ENCODE data around the gene GLMN.
"Not testable (repeated sequence)": the region's sequence is repeated elsewhere in the genome, so short reads cannot be mapped to it uniquely, and the experiment has no call there.

Gene GLMN

DNA sequence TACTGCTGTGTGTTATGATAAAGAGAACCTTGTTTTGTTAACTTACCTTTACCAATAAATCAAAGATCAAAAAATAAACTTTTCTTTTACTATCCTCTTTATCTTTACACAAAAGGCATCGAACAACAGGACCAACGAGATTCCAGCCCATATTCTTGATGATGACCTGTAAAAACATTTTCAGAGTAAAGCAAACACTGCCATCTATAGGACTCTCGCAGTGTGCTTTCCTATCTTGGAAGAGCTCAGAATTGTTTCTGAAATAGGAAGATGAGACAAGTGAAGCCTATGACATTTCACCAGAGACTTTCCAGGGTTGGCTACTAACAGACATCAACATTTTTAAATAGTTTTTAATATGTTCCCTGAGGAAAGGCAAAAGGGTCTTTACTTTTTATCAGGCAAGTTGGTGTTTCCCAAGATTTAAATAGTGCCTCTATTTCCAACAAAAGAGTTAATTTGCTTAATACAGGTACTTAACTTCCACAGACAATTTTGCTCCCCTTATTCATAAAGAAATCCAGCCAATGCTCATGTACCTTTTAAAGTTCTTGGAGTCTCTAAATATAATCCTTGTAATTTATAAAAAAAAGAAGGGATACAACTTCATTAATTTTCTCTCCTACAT, 7.3 kb downstream of the GLMN start:
- peak in 1 of 5 donors; percentile 59 for DNase-seq

DNA sequence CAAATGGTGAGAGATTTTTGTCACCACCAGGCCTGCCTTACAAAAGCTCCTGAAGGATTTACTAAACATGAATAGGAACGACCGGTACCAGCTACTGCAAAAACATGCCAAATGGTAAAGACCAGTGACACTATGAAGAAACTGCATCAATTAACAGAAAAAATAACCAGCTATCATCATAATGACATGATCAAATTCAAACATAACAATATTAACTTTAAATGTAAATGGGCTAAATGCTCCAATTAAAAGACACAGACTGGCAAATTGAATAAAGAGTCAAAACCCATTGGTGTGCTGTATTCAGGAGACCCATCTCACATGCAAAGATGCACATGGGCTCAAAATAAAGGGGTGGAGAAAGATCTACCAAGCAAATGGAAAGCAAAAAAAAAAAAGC, 17.4 kb downstream of the GLMN start:
- not testable (repeated sequence) for DNase-seq

DNA sequence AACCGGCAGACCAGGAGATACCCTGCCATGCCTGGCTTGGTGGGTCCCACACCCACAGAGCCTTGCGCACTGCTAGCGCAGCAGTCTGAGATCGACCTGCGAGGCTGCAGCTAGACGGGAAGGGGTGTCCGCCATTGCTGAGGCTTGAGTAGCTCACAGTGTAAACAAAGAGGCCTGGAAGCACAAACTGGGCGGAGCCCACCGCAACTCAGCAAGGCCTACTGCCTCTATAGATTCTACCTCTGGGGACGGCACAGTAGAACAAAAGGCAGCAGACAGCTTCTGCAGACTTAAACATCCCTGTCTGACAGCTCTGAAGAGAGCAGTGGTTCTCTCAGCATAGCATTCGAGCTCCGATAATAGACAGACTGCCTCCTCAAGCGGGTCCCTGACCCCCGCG, 19.0 kb downstream of the GLMN start:
- not testable (repeated sequence) for DNase-seq

DNA sequence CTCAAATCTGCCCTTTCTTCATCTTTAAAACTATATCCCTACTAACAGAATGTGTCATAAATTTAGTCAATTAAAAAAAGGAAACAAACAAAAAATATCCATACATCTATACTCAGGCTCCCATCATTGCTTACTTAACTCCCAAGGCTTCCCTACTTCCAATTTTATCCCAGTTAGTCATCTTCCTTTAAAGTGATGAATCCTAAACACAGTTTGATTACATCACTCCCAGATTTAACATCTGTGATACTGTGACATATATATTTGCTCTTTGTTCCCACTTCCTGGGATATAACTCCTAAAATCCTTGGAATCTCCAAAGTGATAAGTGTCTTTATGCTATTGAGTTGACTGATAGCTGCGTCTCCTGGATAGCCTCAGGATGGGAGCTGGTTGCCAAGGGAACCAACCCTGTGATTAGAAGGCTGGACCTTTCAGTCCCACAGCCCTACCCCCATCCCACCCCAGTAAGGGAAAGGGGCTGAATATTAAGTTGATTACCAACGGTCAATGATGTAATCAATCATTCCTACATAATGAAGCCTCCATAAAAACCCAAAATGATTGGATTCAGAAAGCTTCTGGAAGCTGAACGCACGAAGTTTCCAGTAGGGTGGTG, 21.6 kb downstream of the GLMN start:
- no peak for DNase-seq

DNA sequence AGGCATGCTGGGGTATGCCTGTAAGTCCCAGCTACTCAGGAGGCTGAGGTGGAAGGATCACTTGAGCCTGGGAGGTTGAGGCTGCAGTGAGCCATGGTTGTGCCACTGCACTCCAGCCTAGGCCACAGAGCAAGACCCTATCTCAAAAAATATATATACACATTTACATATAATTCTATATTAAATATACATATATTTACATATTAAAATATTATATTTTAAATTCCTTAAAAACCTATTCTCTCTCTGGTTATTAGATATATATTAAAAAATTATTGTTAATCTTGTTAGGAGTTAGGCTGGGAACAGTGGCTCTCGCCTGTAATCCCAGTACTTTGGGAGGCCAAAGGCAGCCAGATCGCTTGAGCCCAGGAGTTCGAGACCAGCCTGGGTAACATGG, 22.7 kb downstream of the GLMN start:
- DNase-seq, result no peak

DNA sequence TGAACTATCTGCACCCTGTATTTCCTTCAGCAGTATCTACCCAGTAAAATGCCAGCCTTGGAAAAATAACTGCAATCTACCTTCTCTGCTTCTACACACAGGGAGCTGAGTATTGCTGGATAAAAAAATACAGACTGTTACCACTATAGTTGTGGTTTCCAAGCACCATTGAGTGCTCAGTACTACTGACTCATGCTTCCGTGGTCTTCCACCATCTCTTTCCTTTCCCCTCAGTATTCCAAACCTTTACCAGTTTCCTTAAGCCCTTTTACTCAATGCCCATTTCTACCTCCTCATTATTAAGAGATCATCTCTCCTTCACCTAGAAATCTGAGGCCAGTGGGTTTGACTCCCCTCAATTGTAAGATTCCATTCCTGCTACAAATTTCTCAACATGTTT, 23.8 kb downstream of the GLMN start:
- no peak for DNase-seq

DNA sequence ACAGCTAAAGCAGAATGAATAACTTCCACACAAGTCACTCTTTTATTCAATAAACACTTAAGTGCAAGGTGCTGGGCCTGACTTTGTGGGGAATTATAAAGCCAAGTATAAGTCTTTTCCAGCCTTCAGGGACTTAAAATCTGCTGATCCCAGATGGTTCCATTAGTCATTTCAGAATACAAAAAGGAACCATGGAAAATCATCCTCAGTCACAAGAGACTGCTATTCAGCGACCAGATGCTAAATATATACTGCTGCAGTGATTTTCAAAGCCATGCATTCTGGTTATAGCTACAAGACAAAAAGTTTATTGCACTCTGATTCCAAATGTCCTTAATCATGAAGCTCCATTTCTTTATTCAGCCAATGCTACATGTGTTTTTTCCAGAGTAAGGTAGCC, 25.7 kb downstream of the GLMN start:
- DNase-seq, result no peak

DNA sequence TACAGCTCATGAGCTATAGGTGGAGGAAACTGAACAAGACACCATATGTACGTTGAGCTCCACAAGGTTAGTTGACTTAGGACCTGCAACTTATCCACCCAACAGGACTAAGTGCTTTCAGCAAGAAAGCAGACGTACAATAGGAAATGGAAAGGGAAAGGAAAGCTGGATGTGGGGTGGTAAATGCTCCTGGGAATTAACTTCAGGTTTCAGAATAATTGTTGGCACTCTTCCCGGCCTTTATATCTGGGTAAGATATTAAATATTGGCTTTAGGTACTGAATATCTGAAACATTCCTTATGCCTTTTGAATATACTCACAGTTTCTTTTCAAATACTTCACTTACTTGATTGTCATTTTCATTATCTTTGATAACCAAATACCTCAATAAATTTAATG, 36.3 kb downstream of the GLMN start:
- no peak for DNase-seq

DNA sequence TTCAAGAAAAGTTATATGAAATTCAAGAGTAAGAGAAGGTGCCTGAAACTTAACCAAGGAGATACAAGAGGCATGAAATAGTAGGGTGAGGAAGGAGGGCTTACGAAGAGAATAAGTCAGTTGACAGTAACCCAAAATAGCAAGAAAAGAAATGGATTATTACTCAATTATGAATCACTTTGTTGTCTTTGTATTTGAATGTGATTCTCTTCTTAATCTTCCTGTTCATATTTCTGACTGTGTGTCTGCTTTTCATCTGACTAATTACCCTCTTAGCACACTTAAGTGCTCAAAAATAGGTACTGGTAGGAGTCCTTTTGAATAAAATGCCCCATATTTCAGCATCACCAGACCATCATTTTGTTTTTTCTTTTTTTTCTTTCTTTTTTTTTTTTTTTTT, 39.4 kb downstream of the GLMN start:
- DNase-seq, result no peak

DNA sequence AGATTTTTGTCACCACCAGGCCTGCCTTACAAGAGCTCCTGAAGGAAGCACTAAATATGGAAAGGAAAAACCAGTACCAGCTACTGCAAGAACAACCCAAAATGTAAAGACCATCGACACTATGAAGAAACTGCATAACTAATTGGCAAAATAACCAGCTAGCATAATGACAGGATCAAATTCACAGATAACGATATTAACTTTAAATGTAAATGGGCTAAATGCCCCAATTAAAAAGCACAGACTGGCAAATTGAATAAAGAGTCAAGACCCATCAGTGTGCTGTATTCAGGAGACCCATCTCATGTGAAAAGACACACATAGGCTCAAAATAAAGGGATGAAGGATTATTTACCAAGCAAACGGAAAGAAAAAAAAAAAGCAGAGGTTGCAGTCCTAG, 44.1 kb downstream of the GLMN start:
- not testable (repeated sequence) for DNase-seq

DNA sequence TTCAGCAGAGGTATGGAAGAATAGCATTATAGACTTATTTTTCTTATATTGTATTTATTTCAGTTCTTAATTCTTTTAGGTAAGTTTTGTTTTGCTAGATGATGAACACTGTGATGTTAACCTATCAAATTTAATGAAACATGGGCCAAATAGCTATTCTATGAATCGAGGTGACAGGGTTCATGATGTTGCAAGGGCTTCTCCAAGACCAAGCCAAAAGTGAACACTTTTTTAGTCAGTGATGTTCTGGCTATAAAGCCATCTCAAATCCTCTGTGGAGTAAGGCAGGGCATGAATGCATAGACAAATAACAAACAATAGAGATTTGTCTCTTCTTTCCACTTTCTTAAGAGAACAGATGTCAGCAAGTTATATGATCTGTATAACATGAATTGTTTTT, 54.4 kb downstream of the GLMN start:
- DNase-seq, result no peak

DNA sequence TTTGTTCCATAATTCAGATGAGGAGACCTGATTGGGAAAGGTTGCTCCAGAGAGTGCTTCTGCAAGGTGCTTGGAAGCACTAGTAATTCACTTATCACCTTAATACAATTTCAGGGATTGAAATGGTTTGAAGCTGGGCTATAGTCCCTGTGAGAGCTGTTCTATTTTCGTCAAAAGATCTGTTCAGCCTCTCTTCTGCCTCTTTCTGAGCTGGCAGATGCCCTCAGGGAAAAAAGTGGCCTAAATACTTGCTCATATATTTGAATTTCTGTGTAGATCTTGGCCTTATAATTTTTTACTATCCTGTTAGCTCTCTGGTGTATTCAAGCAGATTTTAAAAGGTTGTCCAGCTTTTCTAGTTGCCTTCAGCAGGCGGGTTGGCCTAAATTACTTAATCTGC, 58.8 kb downstream of the GLMN start:
- DNase-seq, result no peak

DNA sequence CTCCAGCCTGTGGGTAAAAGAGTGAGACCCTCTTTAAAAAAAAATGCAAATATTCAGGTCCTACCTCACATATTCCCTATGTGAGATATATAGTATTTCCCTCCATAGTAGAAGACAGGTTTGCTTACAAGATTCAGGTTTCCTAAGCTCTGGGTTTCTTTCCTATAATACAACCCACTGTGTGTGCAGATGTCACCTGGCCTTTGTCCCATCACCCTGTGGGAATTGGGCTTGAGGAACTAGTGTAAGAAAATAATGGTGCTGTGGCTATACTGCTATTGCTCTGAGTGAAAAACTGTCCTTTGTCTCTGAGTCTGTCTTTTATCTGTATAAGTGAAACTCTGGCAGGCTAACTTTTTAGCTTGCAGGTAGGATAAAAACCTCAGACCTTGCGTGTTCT, 68.1 kb downstream of the GLMN start:
- DNase-seq, result no peak

DNA sequence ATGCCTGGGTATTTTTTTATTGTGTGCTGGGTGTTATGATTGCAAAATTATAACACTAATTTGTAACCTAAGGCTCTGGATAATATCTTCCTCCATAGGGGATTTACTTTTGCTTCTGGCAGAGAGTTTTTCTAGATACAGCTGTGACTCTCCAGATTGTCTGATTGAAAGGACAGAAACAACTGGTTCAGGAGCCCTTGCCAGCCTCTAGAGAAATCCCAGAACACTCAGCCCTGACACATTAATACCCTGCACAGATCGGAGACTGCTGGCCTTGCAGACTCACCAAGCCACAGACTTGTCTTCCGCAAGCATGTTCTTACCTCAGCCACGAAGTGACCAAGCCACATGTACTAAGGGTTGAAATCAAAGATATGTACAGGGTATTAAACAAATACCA, 70.4 kb downstream of the GLMN start:
- no peak for DNase-seq

DNA sequence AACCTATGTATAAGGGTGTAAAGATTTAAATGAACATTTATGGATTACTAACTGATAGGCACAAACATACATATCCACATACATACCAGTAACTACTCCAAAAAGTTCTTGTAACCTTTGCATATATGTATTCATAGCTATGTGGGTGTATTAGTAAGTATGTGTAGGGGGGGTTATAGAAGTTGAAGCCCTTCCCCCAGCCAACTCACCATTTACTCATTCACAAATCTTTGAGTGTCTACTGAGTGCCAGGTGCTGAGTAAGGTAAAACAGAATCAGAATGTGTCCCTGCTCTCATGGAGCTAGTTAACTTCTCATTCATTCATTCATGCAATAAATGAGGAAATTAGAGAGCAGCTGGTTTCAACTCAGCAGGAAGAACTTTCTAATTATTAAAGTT, 79.8 kb downstream of the GLMN start:
- DNase-seq, result no peak

DNA sequence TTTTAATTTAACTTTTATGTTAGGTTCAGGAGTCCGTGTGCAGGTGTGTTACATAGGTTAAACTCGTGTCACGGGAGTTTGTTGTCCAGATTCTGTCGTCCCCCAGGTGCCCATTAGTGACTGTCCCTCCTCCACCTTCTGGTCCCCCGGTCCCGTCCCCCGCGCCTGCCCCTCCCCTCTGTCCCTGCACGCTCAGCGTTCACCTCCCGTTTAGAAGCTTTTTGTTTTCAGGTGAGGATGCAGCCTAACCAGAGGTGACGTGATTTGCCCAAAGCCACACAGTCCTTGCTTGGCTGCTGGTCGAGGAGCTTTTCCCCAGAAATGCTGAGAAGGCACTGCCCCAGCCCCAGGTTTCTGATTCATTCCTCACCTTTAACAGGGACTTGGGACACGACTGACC, 80.2 kb downstream of the GLMN start:
- DNase-seq, result no peak

DNA sequence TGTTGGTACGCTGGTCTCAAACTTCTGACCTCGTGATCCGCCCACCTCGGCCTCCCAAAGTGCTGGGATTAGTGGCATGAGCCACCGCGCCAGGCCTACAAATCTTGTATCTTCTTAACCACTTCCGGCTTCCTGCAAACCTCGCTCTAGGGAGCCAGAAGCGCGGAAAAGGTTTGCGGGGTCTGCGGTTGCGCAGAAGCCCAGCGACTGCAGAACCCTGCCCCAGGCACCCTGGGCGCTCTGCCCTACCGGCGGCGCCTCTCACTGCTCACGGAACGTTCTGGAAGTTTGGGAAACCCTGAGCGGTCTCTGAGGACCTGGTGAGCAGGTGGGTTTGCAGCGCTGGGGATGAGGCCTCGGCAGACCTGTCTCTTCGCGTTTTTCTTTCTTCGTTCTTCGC, 81.1 kb downstream of the GLMN start, which contains the start of gene C1orf146:
TSS of gene C1orf146 (plus strand) at position 195 of the 400 bp plus-strand sequence. CDS start 13,506 bp downstream, outside the sequence.
- DNase-seq, result no peak

DNA sequence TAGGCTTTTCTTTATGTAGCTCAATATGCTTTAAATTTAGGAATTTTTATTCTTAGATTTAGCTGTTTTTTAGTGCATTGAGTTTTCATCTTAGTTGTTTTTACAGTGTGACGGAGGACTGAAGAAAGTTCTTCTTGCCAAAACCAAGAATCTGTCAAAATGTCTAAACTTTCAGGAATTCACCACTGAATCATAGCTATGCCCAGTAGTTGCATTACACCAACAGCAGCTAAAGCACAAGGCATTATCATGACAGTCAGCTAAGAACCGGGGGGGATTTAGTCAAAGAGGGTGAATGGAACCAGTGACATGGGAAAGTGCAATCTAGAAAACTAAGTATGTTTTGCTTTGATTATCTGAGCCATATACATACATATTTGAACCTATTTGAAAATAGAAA, 87.6 kb downstream of the GLMN start:
- DNase-seq, result no peak

DNA sequence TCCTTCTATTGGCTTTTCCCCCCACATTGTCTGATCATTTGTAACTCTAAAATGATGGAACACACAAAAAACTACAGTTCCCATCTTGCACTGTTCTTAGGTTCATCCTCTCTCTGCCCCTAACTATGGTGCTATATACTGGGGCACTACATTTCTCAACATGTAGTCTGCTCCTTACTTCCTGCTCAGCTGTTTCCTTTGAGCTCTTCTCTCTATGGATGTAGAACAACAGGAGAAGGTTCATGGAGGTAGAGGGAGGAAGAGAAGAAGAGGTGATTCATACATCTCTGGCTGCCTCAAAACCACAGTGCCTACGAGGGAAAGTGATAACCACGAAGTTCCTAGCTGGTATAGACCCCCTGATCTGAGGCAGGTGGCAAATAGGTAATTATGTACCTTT, 88.1 kb downstream of the GLMN start:
- DNase-seq, result no peak

DNA sequence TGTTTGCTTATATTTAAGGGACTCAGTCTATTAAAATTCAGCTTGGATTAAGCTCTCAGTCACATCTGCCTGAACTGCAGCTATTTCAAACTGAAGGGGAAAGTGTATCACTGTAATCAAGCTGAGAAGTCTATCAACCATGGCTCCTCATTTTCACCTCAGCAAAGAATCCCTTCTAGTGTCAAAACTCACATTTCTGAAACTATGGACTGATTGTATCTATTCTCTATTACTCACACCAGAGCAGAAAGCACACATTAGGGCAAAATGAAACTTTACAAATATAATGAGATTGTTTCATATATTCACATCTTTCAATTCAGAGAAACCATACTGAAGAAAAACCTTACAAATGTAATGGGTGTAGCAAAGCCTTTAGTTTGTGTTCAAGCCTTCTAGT, 95.7 kb downstream of the GLMN start:
- no peak for DNase-seq

DNA sequence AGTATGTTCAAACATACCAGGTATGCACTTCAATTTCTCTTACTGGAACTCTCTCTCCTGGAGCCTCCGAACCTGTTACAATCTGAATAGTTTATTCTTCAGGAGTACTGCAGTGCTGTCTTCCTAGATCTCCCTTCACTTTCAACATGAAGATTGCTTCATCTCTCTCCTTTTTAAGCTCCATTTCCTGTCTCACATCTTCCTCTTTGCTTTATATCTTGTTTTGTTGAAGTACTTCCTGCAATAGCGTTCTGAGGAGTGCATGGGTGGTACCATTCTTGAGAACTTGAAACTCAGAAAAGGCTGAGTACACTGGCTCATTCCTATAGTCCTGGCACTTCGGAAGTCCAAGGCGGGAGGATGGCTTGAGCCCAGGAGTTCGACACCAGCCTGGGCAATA, 96.8 kb downstream of the GLMN start:
- DNase-seq, result peak in 1 of 5 donors; percentile 64

All from T-helper 1 cell (primary cell).